HG03558 (cell line): ENCODE data around the gene THAP10.

ENCODE experiments used
- ATAC-seq: cut with Tn5 transposase; IDR thresholded peaks from one replicate; pipeline ENCODE4 v1.9.1; 2021; ENCODE audit warnings: moderate number of reproducible peaks; ENCODE audit not compliant: unreplicated experiment; ENCODE audit errors: extremely low read depth

The THAP10 gene

DNA sequence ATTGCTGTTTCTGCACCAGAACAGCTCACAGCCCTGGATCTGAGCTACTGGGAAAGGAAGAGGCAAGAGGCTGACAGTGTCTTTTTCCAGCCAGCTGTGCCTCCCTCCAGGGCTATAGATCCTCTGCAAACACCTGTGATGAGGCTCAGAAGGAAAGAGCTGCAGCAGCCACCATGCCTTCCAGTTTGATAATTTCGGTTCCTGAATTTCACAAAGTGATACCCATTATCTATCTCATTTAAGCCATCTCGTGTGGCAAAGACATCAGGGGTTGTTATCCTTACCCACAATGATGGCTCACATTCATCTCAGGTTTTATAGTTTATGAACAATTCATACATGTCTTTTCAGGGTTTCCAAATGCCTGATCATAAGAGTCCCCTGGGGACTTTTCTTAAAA, 36.5 kb downstream of the THAP10 start:
- ATAC-seq = no peak

DNA sequence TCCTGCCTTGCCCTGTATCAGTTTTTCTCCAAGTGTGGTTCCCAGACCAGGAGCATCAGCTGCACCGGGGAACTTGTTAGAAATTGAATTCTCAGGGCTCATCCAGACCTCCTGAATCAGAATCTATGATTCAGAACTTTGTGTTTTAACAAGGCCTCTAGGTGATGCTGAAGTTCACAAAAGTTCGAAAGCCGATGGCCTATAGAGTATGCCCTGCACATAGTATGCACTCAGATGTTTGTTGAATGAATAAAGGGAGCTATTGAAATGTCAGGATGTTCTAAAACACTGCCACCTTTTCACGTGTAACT, 37.6 kb downstream of the THAP10 start:
- ATAC-seq = no peak

DNA sequence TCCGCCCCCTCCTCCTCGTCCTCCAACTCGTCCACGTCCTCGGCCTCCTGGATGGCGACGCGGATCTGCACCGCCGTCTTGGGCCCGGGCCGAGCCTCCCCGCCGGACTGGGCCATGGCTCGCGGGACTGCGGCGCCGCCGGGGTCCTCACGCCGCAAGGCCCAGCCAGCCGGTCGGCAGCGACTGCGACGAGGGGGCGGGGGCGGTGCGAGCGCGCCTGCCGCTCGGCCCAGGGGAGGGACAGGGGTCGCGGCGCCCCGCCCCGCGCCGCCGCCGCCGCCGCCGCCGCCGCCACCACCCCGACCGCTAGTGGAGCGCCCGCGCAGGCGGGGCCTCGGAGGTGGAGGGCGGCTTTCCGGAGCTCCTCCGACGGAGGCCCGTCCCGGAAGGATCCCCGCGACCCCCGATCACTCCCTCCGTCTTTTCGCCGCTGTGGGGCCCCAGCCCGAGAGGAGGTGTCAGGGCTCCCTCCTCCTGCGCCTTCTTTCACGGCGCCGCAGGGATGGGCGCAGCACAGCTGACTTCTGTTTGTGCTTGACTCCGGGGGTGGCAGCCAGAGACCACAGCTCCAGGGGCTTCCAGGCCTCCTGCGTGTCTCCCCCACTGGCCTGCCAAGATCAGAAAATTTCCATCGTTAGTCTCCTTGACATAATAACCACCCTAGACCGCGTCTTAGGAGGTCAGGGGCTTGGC, 38.1 kb downstream of the THAP10 start, which contains the start of gene LARP6:
Gene LARP6, minus strand, starts transcription at position 185 of the 693 bp plus-strand sequence. Its CDS starts 69 bp downstream, at position 116.
- no peak for ATAC-seq

DNA sequence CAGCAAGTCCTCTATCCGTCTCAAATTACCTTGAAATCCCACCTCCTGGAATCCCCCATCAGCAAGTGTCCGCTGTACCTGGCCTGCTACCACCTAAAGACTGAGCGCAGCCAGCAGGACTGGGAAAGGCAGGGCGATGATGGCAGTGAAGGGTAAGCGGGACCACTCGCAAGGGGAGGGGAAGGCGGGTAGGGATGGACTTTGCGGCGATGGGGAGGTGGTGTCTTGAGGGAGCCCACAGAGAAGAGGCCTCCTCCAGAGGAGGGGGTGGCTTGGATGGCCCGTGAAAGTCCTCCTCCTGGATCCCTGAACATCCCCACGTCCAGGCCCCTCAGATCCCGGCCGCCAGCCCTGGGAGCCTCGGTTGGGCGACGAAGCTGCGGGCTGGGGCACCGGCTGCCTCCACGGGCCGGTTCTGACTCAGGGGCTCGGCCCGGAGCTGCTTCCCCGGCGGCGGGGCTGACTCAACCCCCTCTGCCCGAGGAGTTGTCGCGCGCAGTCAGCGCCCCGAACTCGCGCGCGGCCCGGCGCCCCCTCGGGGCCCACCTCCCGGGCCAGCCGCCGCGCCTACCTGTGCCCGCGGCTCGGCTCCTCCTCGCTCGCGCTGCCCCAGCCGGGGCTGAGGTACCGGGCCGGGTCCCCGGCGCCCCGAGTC, 38.8 kb downstream of the THAP10 start:
- no peak for ATAC-seq

DNA sequence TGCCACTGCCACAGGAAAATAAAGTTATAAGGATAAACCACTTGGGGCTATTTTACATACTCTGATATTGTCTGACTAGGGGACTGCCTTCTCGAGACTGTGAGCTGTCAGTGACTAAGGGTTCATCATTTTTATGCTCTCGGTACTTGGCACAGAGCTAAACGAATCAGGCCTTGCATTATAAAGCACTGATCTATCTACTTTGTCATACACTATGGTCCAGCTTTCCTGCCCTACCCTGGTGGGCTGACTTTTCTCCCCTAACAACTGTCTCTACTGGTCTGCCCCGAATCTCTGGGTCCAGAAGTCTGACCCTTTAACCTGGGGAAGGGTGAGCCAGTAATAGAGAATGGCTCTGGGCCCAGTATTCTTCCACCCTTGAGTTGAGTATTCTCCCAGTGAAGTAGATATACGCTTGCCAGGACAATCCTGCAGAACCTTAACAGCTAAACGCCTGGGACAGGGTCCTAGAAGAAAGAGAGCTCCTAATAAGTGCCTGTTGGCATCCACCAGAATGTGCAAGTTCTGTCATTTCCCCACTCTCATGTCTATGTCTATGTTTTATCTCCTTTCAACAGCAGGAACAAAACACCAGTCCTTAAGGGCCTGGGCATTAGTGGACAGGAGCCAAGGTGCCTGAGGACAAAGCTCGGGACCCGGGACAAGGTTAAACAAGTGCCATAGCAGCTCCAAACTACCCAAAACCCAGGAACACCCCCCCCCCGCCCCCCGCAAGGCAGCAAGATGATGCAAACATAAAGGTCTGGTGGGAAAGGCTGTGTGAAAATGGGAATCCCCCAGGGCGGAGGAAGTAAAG, 39.5 kb downstream of the THAP10 start:
- ATAC-seq = no peak

DNA sequence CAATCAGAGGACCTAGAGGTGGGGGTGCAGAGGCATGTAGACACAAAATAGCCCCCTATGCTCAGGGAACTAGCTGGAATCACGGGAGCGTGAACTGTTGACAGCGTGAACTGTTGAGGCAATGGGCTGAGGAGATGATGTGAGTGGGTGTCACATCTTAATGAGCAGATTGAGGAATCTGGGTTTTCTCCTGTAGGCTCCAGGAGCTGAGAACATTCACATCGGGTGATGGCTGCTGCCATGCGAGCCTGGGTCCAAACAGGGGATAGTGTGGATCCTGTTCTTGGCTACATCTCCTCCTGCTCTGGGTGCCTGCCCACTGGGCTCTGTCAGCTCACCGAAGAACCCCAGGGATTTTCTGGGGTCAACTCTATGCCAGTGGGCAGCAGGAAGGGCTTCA, 40.3 kb downstream of the THAP10 start:
- ATAC-seq = no peak

DNA sequence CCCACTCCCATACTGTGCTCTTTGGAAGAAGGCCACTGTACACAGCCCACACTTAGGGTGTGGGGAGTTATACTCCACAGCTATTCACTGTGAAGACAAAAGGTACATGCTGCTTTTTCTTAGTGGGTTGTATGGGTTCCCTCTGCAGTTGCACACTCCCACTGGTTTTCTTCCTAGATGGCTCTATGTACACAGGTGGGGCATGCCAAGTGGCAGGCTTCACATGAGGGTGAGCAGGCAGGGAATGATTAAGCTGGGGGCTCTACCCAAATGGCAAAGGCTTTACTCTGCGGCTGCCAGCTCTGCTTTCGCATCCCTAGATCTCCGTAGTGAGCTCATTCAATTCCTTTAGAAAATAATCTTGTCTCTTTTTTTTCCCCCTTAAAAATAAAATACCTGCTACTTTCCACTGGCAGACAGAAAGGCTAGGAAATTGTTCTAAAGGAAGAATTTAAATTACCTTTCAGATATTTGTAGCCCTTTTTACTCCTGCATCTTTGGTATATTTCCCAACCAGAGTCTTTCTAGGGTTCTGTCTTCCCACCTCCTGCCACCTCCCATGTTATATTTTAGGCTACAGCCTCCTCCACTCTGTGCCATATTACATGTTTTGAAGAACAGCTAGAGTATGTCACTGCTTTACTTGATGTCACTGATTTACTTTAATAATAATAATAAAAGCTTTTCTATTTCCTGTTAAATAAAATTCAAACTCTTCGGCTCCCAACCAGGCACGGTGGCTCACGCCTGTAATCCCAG, 46.5 kb downstream of the THAP10 start:
- no peak for ATAC-seq

DNA sequence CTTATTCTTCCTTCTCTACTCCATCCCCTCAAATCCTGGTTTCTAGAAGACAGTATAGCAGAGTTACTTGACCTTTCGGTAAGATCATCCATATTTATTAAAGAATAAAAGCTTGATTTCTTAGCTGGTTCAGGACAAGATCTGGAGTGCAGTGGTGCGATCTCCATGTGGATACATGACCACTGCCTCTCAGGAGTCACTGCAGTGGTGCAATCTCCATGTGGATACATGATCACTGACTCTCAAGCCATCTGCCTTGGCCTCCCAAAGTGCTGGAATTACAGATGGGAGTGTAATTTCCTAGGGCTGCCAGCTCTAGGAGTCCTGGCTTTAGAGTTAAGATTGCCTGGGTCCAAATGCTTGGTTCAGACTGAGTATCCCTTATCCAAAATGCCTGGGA, 54.8 kb downstream of the THAP10 start:
- ATAC-seq = no peak

DNA sequence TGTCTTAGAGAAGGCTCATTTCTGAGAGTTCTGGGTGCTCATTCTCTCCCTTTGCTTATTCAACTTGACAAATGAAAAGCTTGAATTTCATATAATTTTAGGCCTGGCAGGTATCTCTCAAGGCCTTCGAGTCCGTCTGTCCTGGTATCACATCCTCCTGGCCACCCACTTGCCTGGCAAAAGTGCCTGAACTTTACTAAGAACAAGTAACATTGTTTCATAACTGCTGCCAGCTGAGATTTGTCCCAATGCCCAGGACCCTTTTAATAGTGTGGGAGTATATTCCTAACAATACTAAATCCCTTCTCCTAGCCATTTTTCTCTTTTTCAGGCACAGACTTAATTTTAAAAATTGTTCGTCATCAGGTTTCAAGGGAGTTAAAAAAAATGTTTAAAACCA, 56.4 kb downstream of the THAP10 start:
- ATAC-seq = no peak

DNA sequence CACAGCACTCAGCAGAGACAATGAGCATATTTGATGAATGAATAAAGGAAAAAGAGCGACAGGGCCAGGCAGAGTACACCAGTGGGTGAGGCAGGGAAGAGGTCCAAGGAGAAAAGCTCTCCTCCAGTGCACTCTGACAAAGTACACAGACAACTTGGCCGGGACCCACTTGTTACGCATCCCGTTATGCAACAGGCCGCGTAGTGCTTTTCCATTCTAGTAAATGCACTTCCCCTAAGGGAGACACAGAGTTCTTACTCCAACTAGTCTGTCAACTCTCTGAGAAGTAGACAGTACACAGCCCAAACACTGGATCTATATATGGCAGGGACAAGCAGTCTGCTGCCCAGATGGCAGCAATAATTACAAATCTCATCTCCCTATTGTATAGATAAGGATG, 56.8 kb downstream of the THAP10 start:
- no peak for ATAC-seq

DNA sequence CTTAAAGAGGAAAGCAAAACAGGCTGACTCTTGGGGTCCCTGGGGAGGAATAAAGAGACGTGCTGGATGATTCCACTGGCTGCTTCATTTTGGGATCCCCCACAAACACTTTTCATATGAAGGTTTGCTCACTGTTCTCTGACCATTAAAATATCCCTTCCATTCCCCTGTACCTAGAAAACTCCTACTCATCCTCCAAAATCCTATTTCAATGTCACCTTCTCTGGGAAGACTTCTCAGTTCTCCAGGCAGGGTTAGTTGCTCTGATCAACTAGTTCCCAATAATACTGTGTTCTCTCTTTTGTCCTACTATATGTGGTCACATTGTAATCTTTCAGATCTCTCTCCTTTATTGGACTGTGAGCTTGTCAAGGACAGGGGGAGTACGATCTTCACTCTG, 57.2 kb downstream of the THAP10 start:
- no peak for ATAC-seq

DNA sequence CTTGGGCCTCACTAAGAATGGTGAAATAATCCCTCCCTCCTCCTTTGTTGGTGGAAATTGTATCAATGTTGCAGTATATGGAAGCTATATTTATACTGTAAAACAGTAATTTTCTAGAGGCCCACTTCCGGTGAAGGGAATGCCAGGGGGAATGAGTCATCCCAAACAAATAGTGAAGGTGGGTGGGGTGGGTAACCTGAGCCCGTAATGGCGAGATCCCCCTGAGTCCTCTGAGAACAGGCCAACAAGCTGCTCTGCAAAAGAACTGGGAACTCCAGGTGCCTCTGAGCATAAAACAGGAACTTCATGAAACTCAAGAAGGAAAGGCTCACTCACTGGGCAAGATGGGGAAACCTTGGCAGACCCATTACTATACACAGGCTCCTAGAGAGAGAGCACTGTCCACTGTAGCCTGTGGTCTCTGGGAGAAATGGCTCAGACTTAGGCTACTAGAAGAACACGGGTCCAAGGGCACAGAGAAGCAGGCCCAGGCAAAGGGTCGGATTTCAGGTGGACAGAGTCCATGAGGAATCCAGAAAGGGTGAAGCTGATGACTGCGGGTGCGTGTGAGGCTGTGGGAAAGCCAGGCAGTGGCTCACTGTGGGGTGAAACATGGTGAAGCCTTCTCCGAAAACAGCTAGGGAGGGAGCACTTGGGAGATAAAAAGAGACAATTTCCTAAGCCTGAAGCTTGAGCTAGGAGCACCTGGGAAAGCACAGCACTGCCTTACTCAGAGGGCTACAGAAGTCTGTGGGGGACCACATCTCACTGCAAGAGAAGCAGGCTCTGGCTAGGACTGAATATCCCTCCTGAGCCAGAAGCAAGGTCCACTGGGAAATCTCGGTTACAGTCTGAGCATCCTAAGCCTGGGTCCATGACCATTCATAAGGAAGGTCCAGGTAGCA, 58.1 kb downstream of the THAP10 start:
- no peak for ATAC-seq

DNA sequence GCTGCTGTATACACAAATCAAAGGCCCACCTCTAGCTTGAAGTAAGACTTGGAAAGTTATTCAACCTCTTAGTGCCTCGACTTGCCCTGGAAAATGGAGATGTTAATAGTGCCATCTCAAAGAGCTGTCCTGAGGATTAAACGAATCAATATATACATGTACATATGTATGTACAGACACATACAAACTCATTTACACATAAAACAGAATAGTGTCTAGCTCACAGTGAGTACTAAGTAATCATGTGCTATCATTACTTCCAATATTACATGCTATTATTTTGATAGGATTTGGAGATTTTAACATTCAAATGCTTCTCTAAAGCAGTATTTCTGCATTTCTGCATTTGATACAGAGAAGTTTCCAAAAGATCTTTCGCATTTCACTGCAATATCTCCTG, 58.8 kb downstream of the THAP10 start:
- no peak for ATAC-seq

DNA sequence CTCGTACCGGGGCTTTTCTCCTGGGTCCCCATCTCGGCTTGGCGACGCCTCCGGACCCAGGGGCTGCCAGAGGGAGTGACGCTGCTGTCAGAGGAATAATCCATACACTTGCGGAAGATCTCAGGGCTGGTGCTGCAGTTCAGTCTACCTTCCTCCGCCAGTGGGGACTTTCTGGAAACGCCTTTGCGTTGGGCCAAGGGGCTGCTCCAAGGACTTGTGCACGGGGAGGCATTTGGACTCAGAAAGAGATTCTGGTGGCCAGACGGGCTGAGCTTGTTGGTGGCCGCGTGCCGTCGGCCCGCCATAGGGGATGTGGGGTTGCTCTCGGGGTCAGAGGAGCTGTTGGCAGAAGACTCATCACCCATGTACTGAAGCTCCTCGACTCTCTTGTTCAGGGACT, 60.1 kb downstream of the THAP10 start:
- ATAC-seq = no peak
